HEK293 (cell line): Measurements from ENCODE around the gene HAO2.

Experiments used
- CTCF ChIA-PET: fragments of 350-600 bp; formaldehyde crosslinking; extraction: SDS; loops from one replicate; lab custom pipeline; 2021; ENCODE audit warnings: antibody characterized with exemption; lab: Yijun Ruan, JAX
- POLR2A ChIA-PET: fragments of 300-600 bp; formaldehyde crosslinking; extraction: SDS; loops from one replicate; lab custom pipeline; 2020; ENCODE audit warnings: antibody characterized with exemption, inconsistent platforms; lab: Yijun Ruan, JAX
- H3K27ac ChIP-seq: fragments of 200-500 bp; sonication (Bioruptor generic); 2 replicates; pipeline ENCODE4 v1.5.1; 2014; ENCODE audit warnings: low read depth, low read length, control low read depth, inconsistent platforms; ENCODE audit errors: extremely low read depth
- H3K36me3 ChIP-seq, 2 experiments: fragments of 200-500 bp in 1 of 2; sonication (Bioruptor generic) in 1 of 2; 1 replicate in 1 of 2; 2 replicates in 1 of 2; pipeline ENCODE4 v1.5.1; 2014 to 2017; ENCODE audit warnings: inconsistent platforms in 2 of 2, low read length in 2 of 2; ENCODE audit not compliant: control insufficient read depth in 2 of 2, insufficient read depth in 1 of 2
- H3K4me1 ChIP-seq: fragments of 200-500 bp; sonication (Bioruptor generic); 2 replicates; pipeline ENCODE4 v1.5.1; 2014; ENCODE audit warnings: mild to moderate bottlenecking, low read length, inconsistent platforms; ENCODE audit not compliant: control insufficient read depth, insufficient read depth
- H3K4me3 ChIP-seq: 2 replicates; pipeline ENCODE4 v1.5.1; 2011; ENCODE audit warnings: low read depth, mild to moderate bottlenecking, control low read depth, low read length, moderate library complexity
- H3K9me3 ChIP-seq: fragments of 200-500 bp; sonication (Bioruptor generic); 2 replicates; pipeline ENCODE4 v1.5.1; 2014; ENCODE audit warnings: low read depth, low read length, inconsistent platforms; ENCODE audit not compliant: control insufficient read depth, insufficient read depth
- KLF10 ChIP-seq: fragments of 450-650 bp; IDR thresholded peaks from 2 replicates; pipeline ENCODE4 v1.5.1; 2018; ENCODE audit warnings: missing biosample characterization, mild to moderate bottlenecking, missing genetic modification characterization
- KLF17 ChIP-seq: fragments of 450-650 bp; formaldehyde crosslinking; IDR thresholded peaks from 2 replicates; pipeline ENCODE4 v1.5.1; 2016; ENCODE audit warnings: missing biosample characterization, missing genetic modification characterization
- OSR2 ChIP-seq: fragments of 450-650 bp; formaldehyde crosslinking; IDR thresholded peaks from 2 replicates; pipeline ENCODE4 v1.5.1; 2016; ENCODE audit warnings: missing biosample characterization, missing genetic modification characterization
- SALL2 ChIP-seq: fragments of 450-650 bp; formaldehyde crosslinking; IDR thresholded peaks from 2 replicates; pipeline ENCODE4 v1.5.0; 2017; ENCODE audit warnings: missing biosample characterization, mild to moderate bottlenecking, missing genetic modification characterization, borderline replicate concordance
- SP7 ChIP-seq: fragments of 450-650 bp; formaldehyde crosslinking; IDR thresholded peaks from 2 replicates; pipeline ENCODE4 v1.5.1; 2016; ENCODE audit warnings: missing biosample characterization, missing genetic modification characterization
- ZBTB48 ChIP-seq: fragments of 450-650 bp; formaldehyde crosslinking; IDR thresholded peaks from 2 replicates; pipeline ENCODE4 v1.5.1; 2016; ENCODE audit warnings: missing biosample characterization, missing genetic modification characterization
- ZNF10 ChIP-seq: fragments of 450-650 bp; formaldehyde crosslinking; IDR thresholded peaks from 2 replicates; pipeline ENCODE4 v1.5.1; 2017; ENCODE audit warnings: missing biosample characterization, missing genetic modification characterization
- ZNF211 ChIP-seq: fragments of 450-650 bp; formaldehyde crosslinking; IDR thresholded peaks from 2 replicates; pipeline ENCODE4 v1.5.1; 2016; ENCODE audit warnings: low read depth, missing biosample characterization, missing genetic modification characterization
- ZNF221 ChIP-seq: fragments of 450-650 bp; formaldehyde crosslinking; IDR thresholded peaks from 2 replicates; pipeline ENCODE4 v1.5.1; 2017; ENCODE audit warnings: missing biosample characterization, missing genetic modification characterization, borderline replicate concordance
- ZNF26 ChIP-seq: fragments of 450-650 bp; formaldehyde crosslinking; IDR thresholded peaks from 2 replicates; pipeline ENCODE4 v1.5.1; 2016; ENCODE audit warnings: missing biosample characterization, missing genetic modification characterization
- ZNF280C ChIP-seq: fragments of 450-650 bp; formaldehyde crosslinking; IDR thresholded peaks from 2 replicates; pipeline ENCODE4 v1.5.1; 2016; ENCODE audit warnings: missing biosample characterization, missing genetic modification characterization
- ZNF341 ChIP-seq: fragments of 450-650 bp; formaldehyde crosslinking; IDR thresholded peaks from 2 replicates; pipeline ENCODE4; 2016; ENCODE audit warnings: low read depth, missing biosample characterization, missing genetic modification characterization
- ZNF37A ChIP-seq: fragments of 450-650 bp; IDR thresholded peaks from 2 replicates; pipeline ENCODE4 v1.5.1; 2018; ENCODE audit warnings: missing biosample characterization, missing genetic modification characterization
- ZNF394 ChIP-seq: fragments of 450-650 bp; formaldehyde crosslinking; IDR thresholded peaks from 2 replicates; pipeline ENCODE4 v1.5.1; 2016; ENCODE audit warnings: missing biosample characterization, missing genetic modification characterization, mild to moderate bottlenecking, moderate library complexity, borderline replicate concordance
- ZNF571 ChIP-seq: fragments of 450-650 bp; formaldehyde crosslinking; IDR thresholded peaks from 2 replicates; pipeline ENCODE4 v1.5.0; 2017; ENCODE audit warnings: missing biosample characterization, missing genetic modification characterization
- ZNF658 ChIP-seq: fragments of 450-650 bp; formaldehyde crosslinking; IDR thresholded peaks from 2 replicates; pipeline ENCODE4; 2016; ENCODE audit warnings: missing biosample characterization, missing genetic modification characterization
- ZSCAN16 ChIP-seq: fragments of 450-650 bp; formaldehyde crosslinking; IDR thresholded peaks from 2 replicates; pipeline ENCODE4 v1.5.1; 2016; ENCODE audit warnings: missing biosample characterization, missing genetic modification characterization

The HAO2 gene

GRCh38 chr1:119435052-119435451 lies 66.5 kb downstream of the HAO2 start:
- CTCF ChIA-PET: no interaction called here
- no peak overlapping the region for H3K27ac ChIP-seq
- POLR2A ChIA-PET: no interaction called here

DNA sequence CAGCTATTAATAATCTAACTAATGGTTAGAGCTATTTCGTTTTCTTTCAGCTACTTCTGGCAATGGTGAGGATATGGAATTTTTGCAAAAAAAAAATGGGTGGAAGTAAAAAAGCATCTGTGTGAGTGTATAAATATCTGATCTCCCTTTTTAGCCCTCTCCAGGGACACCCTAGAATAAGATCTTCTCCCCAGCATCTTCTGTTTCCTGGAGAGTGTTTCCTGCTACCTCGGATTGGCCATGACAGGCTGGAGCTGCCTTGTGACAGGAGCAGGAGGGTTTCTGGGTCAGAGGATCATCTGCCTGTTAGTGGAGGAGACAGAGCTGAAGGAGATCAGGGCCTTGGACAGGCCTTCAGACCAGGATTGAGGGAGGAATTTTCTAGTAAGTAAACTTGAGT lies 70.2 kb downstream of the HAO2 start:
- no peaks in the 10 kb centered on the region for H3K9me3 ChIP-seq
- H3K4me1 ChIP-seq: no peaks in the 10 kb centered on the region
- ChIA-PET POLR2A (interaction anchor here (0.6 kb wide), 1 partner anchor 161 kb away, joined by 4 read pairs; no protein-coding TSS in a partner anchor), CTCF (interaction anchor here (0.5 to 1.6 kb wide), 3 partner anchors 9 to 1287 kb away, joined by 3 to 4 read pairs (median 3); no protein-coding TSS in a partner anchor)
- no peaks in the 10 kb centered on the region for H3K36me3 ChIP-seq
- no peak for TF ChIP-seq ZSCAN16 (tag by site-specific recombination)
- TF ChIP-seq SP7 (tag by site-specific recombination): no peak
- no peak for TF ChIP-seq ZNF26 (tag by site-specific recombination)
- TF ChIP-seq ZNF658 (tag by site-specific recombination): no peak
- no peak for TF ChIP-seq ZNF37A (tag by site-specific recombination)
- TF ChIP-seq ZNF280C (tag by site-specific recombination): no peak
- no peak for TF ChIP-seq SALL2 (tag by site-specific recombination)
- TF ChIP-seq ZNF221 (tag by site-specific recombination): no peak
- no peak for TF ChIP-seq ZNF211 (tag by site-specific recombination)
- no peak for TF ChIP-seq OSR2
- no peak for TF ChIP-seq KLF17 (tag by site-specific recombination)
- TF ChIP-seq KLF10 (tag by site-specific recombination): no peak
- no peak overlapping the region for H3K4me3 ChIP-seq
- H3K27ac ChIP-seq: no peak overlapping the region

More at GRCh38 chr1:119435052-119435451, 66.5 kb downstream of the HAO2 start:
- H3K36me3 ChIP-seq: no peaks in the 10 kb centered on the region
- H3K4me1 ChIP-seq: no peaks in the 10 kb centered on the region
- TF ChIP-seq ZNF571 (tag by site-specific recombination): no peak
- no peak for TF ChIP-seq ZBTB48 (tag by site-specific recombination)
- no peak for TF ChIP-seq ZNF394 (tag by site-specific recombination)
- no peak overlapping the region for H3K4me3 ChIP-seq
- H3K9me3 ChIP-seq: no peaks in the 10 kb centered on the region

DNA sequence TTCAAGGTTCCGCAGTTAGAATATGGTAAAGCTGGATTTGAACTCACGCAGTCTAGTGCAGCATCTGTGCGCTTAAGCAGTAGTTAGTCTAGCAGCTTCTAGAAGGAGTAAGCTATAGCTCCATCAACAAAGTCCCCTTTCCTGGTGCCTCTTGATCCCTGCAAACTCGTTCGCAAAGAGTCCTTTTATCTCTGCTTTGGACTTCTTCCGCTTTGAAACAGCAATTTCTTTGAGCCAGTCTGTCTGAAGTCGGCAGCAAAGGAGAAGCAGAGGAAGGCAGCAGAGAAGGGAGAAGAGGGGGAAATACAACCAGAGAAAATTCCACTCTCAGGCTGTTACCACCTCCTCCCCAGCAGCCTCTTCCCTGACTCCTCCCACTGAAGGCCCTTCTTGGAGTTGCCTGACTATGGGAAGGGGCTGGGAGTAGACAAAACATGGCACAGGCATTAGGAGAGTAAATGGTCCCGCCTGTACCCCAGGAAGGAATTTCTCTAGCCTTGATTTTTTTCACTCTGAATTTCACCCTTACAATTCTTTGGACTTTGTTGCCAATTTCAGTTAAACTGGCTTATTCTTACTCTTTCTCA lies 72.2 kb downstream of the HAO2 start:
- Histone ChIP-seq H3K4me3 (no peak overlapping the region), H3K27ac (no peak overlapping the region), H3K4me1 (no peaks in the 10 kb centered on the region), H3K36me3 (no peaks in the 10 kb centered on the region), H3K9me3 (no peaks in the 10 kb centered on the region)
- TF ChIP-seq ZNF10 (tag by site-specific recombination): no peak
- peak; percentile 76 for TF ChIP-seq ZNF341 (tag by site-specific recombination)
- ChIA-PET POLR2A (no interaction called here), CTCF (no interaction called here)
